Measurements from ENCODE around the gene GPS1.

Gene GPS1

DNA sequence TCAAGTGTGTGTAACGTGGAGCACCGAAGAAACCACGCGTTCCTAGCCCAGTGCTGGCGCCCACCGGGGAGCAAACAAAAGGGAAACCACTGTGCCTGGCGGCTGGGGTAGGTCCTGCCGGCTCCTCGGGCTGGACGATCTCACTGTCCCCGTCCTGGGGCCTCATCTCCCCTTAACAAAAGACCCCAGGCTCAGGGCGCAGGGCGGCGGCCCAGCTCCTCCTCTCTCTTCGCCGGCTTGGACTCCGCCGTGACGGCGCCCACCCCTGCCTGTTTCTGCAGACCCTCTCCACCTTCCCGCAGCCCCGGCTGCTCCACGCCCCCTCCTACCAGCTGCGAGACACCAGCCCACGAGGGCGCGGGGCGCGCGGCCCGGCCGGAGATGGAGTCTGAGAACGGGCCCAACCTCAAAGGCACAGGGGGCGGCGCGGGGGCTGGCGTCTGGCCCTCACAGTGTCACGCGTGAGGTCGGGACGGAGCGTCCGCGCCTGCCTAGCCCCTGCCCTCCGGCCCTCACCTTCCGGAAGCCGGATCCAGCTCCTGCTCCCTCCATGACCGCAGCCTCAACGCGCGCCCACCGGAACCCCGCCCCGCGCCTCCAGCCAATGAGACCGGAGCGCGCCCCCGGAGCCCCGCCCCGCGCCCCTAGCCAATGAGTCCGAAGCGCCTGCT is 29.3 kb upstream of the GPS1 start, which contains the start of gene CENPX:
CENPX (minus strand) TSS at position 569 of the 671 bp plus-strand sequence; CDS start at position 552, 17 bp downstream.
- peaks cover 0 to 8% of the 10 kb centered on the region in 2 donors for H3K36me3 ChIP-seq (ENCODE audit: control insufficient read depth in 1 of 2, insufficient read depth in 2 of 2, low read length in 2 of 2)
- no peaks in the 10 kb centered on the region for H3K9me3 ChIP-seq (ENCODE audit: control insufficient read depth in 1 of 2, low read length in 2 of 2)
- no peak within 1 kb of the TSS for H3K27ac ChIP-seq (ENCODE audit: low read length)
- peak within 1 kb of the TSS; percentile 74 to 75 for H3K4me3 ChIP-seq (ENCODE audit: low read depth in 1 of 2, low read length in 2 of 2)
- no peaks in the 10 kb centered on the region for H3K27me3 ChIP-seq (ENCODE audit: low read depth, low read length)
- H3K4me1 ChIP-seq (ENCODE audit: control insufficient read depth in 1 of 2, insufficient read depth in 2 of 2, low read length in 2 of 2): peaks cover 12 to 28% of the 10 kb centered on the region in 2 donors

DNA sequence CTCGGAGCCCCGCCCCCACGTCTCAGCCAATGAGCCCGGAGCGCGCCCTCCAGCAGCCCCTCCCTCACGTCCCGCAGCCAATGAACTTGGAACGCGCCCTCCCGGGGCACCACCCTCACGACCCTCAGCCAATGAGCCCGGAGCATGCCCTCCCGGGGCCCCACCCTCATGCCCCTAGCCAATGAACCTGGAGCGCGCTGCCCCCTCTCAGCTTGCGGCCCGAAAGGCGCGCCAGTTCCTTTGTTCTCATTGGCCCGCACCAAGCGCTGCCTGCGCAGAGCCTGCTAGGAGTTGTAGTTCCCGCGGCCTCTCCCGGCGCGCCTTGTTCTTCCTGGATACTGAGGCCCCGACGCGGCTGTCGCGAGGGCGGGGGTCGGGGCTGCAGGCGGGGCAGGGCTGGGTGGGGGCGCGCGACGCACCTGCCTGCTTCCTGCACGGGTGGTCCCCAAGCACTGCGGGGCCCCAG is 28.7 kb upstream of the GPS1 start, which contains the start of gene LRRC45:
LRRC45 (plus strand) TSS at position 325 of the 466 bp plus-strand sequence. CDS start 339 bp downstream, outside the sequence.
- Histone ChIP-seq H3K4me1 (ENCODE audit: control insufficient read depth in 1 of 2, insufficient read depth in 2 of 2, low read length in 2 of 2) (peaks cover 12 to 28% of the 10 kb centered on the region in 2 donors), H3K27me3 (ENCODE audit: low read depth, low read length) (no peaks in the 10 kb centered on the region), H3K36me3 (ENCODE audit: control insufficient read depth in 1 of 2, insufficient read depth in 2 of 2, low read length in 2 of 2) (peaks cover 0 to 11% of the 10 kb centered on the region in 2 donors), H3K9me3 (ENCODE audit: control insufficient read depth in 1 of 2, low read length in 2 of 2) (no peaks in the 10 kb centered on the region), H3K4me3 (ENCODE audit: low read depth in 1 of 2, low read length in 2 of 2) (peak within 1 kb of the TSS; percentile 74 to 75), H3K27ac (ENCODE audit: low read length) (no peak within 1 kb of the TSS)

GRCh38 chr17:82023447-82024241 is 28.1 kb upstream of the GPS1 start:
- H3K27me3 ChIP-seq (ENCODE audit: low read depth, low read length): no peaks in the 10 kb centered on the region
- H3K4me3 ChIP-seq (ENCODE audit: low read depth in 1 of 2, low read length in 2 of 2): peak overlapping the region; percentile 64 to 75
- no peak overlapping the region for H3K27ac ChIP-seq (ENCODE audit: low read length)
- H3K9me3 ChIP-seq (ENCODE audit: control insufficient read depth in 1 of 2, low read length in 2 of 2): no peaks in the 10 kb centered on the region
- H3K4me1 ChIP-seq (ENCODE audit: control insufficient read depth in 1 of 2, insufficient read depth in 2 of 2, low read length in 2 of 2): peaks cover 12 to 28% of the 10 kb centered on the region in 2 donors
- peaks cover 0 to 9% of the 10 kb centered on the region in 2 donors for H3K36me3 ChIP-seq (ENCODE audit: control insufficient read depth in 1 of 2, insufficient read depth in 2 of 2, low read length in 2 of 2)

GRCh38 chr17:82024859-82025258 is 26.8 kb upstream of the GPS1 start:
- Histone ChIP-seq H3K4me1 (ENCODE audit: control insufficient read depth in 1 of 2, insufficient read depth in 2 of 2, low read length in 2 of 2) (peaks cover 12 to 29% of the 10 kb centered on the region in 2 donors), H3K27ac (ENCODE audit: low read length) (no peak overlapping the region), H3K27me3 (ENCODE audit: low read depth, low read length) (no peaks in the 10 kb centered on the region), H3K36me3 (ENCODE audit: control insufficient read depth in 1 of 2, insufficient read depth in 2 of 2, low read length in 2 of 2) (peaks cover 0 to 11% of the 10 kb centered on the region in 2 donors), H3K4me3 (ENCODE audit: low read depth in 1 of 2, low read length in 2 of 2) (no peak overlapping the region), H3K9me3 (ENCODE audit: control insufficient read depth in 1 of 2, low read length in 2 of 2) (no peaks in the 10 kb centered on the region)

- Histone ChIP-seq H3K36me3 (ENCODE audit: control insufficient read depth in 1 of 2, insufficient read depth in 2 of 2, low read length in 2 of 2) (peaks cover 0 to 11% of the 10 kb centered on the region in 2 donors), H3K4me1 (ENCODE audit: control insufficient read depth in 1 of 2, insufficient read depth in 2 of 2, low read length in 2 of 2) (peaks cover 12 to 35% of the 10 kb centered on the region in 2 donors), H3K27me3 (ENCODE audit: low read depth, low read length) (no peaks in the 10 kb centered on the region), H3K4me3 (ENCODE audit: low read depth in 1 of 2, low read length in 2 of 2) (no peak overlapping the region), H3K9me3 (ENCODE audit: control insufficient read depth in 1 of 2, low read length in 2 of 2) (no peaks in the 10 kb centered on the region), H3K27ac (ENCODE audit: low read length) (no peak overlapping the region)
Measured at GRCh38 chr17:82025401-82026107, 26.1 kb upstream of the GPS1 start.

- Histone ChIP-seq H3K27ac (ENCODE audit: low read length) (no peak overlapping the region), H3K36me3 (ENCODE audit: control insufficient read depth in 1 of 2, insufficient read depth in 2 of 2, low read length in 2 of 2) (peaks cover 0 to 11% of the 10 kb centered on the region in 2 donors), H3K9me3 (ENCODE audit: control insufficient read depth in 1 of 2, low read length in 2 of 2) (no peaks in the 10 kb centered on the region), H3K27me3 (ENCODE audit: low read depth, low read length) (no peaks in the 10 kb centered on the region), H3K4me1 (ENCODE audit: control insufficient read depth in 1 of 2, insufficient read depth in 2 of 2, low read length in 2 of 2) (peaks cover 7 to 33% of the 10 kb centered on the region in 2 donors), H3K4me3 (ENCODE audit: low read depth in 1 of 2, low read length in 2 of 2) (no peak overlapping the region)
Measured at GRCh38 chr17:82028246-82028645, 23.5 kb upstream of the GPS1 start.

- H3K4me1 ChIP-seq (ENCODE audit: control insufficient read depth in 1 of 2, insufficient read depth in 2 of 2, low read length in 2 of 2): peaks cover 5 to 27% of the 10 kb centered on the region in 2 donors
- H3K27me3 ChIP-seq (ENCODE audit: low read depth, low read length): no peaks in the 10 kb centered on the region
- H3K9me3 ChIP-seq (ENCODE audit: control insufficient read depth in 1 of 2, low read length in 2 of 2): no peaks in the 10 kb centered on the region
- H3K36me3 ChIP-seq (ENCODE audit: control insufficient read depth in 1 of 2, insufficient read depth in 2 of 2, low read length in 2 of 2): peaks cover 0 to 11% of the 10 kb centered on the region in 2 donors
- no peak overlapping the region for H3K27ac ChIP-seq (ENCODE audit: low read length)
- no peak overlapping the region for H3K4me3 ChIP-seq (ENCODE audit: low read depth in 1 of 2, low read length in 2 of 2)
Measured at GRCh38 chr17:82028966-82029365, 22.7 kb upstream of the GPS1 start.

DNA sequence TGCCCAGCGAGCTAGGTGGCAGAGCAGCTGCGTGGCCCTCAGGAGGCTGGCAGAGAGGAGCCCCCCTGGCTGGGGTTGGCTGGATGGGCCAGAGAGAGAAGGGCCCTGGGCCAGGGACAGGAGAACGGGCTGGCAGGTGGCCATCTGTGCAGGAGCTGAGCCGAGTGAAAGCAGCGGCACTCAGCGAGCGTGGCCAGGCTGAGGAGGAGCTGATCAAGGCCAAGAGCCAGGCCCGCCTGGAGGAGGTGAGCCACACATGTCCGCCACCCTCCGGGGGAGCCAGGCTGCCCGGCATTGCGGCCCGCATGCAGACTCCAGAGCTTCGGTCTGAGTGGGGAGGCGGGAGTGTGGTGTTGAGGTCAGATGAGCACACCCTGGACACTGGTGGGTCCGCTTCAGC is 22.3 kb upstream of the GPS1 start:
- Histone ChIP-seq H3K36me3 (ENCODE audit: control insufficient read depth in 1 of 2, insufficient read depth in 2 of 2, low read length in 2 of 2) (peaks cover 0 to 11% of the 10 kb centered on the region in 2 donors), H3K27ac (ENCODE audit: low read length) (no peak overlapping the region), H3K4me3 (ENCODE audit: low read depth in 1 of 2, low read length in 2 of 2) (no peak overlapping the region), H3K9me3 (ENCODE audit: control insufficient read depth in 1 of 2, low read length in 2 of 2) (no peaks in the 10 kb centered on the region), H3K27me3 (ENCODE audit: low read depth, low read length) (no peaks in the 10 kb centered on the region), H3K4me1 (ENCODE audit: control insufficient read depth in 1 of 2, insufficient read depth in 2 of 2, low read length in 2 of 2) (peaks cover 1 to 22% of the 10 kb centered on the region in 2 donors)

- no peaks in the 10 kb centered on the region for H3K9me3 ChIP-seq (ENCODE audit: control insufficient read depth in 1 of 2, low read length in 2 of 2)
- no peaks in the 10 kb centered on the region for H3K27me3 ChIP-seq (ENCODE audit: low read depth, low read length)
- H3K4me3 ChIP-seq (ENCODE audit: low read depth in 1 of 2, low read length in 2 of 2): peak overlapping the region in 1 of 2 donors; percentile 66
- H3K4me1 ChIP-seq (ENCODE audit: control insufficient read depth in 1 of 2, insufficient read depth in 2 of 2, low read length in 2 of 2): peaks cover 0 to 20% of the 10 kb centered on the region in 2 donors
- H3K36me3 ChIP-seq (ENCODE audit: control insufficient read depth in 1 of 2, insufficient read depth in 2 of 2, low read length in 2 of 2): peaks cover 0 to 11% of the 10 kb centered on the region in 2 donors
- no peak overlapping the region for H3K27ac ChIP-seq (ENCODE audit: low read length)
Measured at GRCh38 chr17:82029990-82030469, 21.7 kb upstream of the GPS1 start.

- no peaks in the 10 kb centered on the region for H3K27me3 ChIP-seq (ENCODE audit: low read depth, low read length)
- peaks cover 0 to 20% of the 10 kb centered on the region in 2 donors for H3K4me1 ChIP-seq (ENCODE audit: control insufficient read depth in 1 of 2, insufficient read depth in 2 of 2, low read length in 2 of 2)
- H3K36me3 ChIP-seq (ENCODE audit: control insufficient read depth in 1 of 2, insufficient read depth in 2 of 2, low read length in 2 of 2): peaks cover 0 to 11% of the 10 kb centered on the region in 2 donors
- no peak overlapping the region for H3K27ac ChIP-seq (ENCODE audit: low read length)
- H3K9me3 ChIP-seq (ENCODE audit: control insufficient read depth in 1 of 2, low read length in 2 of 2): no peaks in the 10 kb centered on the region
- peak overlapping the region; percentile 26 to 66 for H3K4me3 ChIP-seq (ENCODE audit: low read depth in 1 of 2, low read length in 2 of 2)
Measured at GRCh38 chr17:82030470-82031302, 21.0 kb upstream of the GPS1 start.
